K562 (cell line): ENCODE data around the gene TEAD4. TPM values are rescaled to one million over a fixed set of nuclear protein-coding genes. Genes with fewer than 3 reads are reported as not detected.

ENCODE experiments used
- ATAC-seq: fragments of 200-7000 bp; cut with Tn5 transposase; 3 replicates; pipeline ENCODE4 v1.9.1; 2020; ENCODE audit warnings: moderate library complexity
- BruUV-seq: library from RNA; stranded (reverse); fragments of 400-500 nt; replicated peaks from 2 replicates; lab custom pipeline; 2021; lab: Mats Ljungman, UMichigan
- CTCF ChIA-PET: fragments of 300-600 bp; formaldehyde crosslinking; extraction: SDS; loops from one replicate; lab custom pipeline; 2021; ENCODE audit warnings: low intra/inter-chr PET ratio; lab: Yijun Ruan, JAX
- POLR2A ChIA-PET: fragments of 300-600, 350-650 bp; sonication (Branson Sonifier 250); formaldehyde crosslinking; extraction: SDS; loops from one replicate; lab custom pipeline; 2021; ENCODE audit warnings: antibody characterized with exemption, inconsistent platforms; lab: Yijun Ruan, JAX
- DNase-seq, 4 experiments: peaks; one replicate each; pipeline versions ENCODE4 v3.0.0 to v3.0.0-alpha.2; 2011 to 2018; ENCODE audit warnings: low spot score in 3 of 4, mixed read lengths in 3 of 4; ENCODE audit errors: extremely low read depth in 1 of 4
- FAIRE-seq: peaks from 2 replicates; lab custom pipeline; 2011; peaks lifted over from hg19 to GRCh38; lab: Jason Lieb, UNC
- H2AFZ ChIP-seq: 2 replicates; pipeline ENCODE4 v1.6.0; 2011; ENCODE audit warnings: low read depth, low read length, control low read depth, inconsistent platforms
- H3K27ac ChIP-seq: fragments of 200-600 bp; 3 replicates; pipeline ENCODE4 v1.8.0; 2011; ENCODE audit warnings: low read depth, mild to moderate bottlenecking, control low read depth, inconsistent platforms, low read length, moderate library complexity, mixed read lengths; ENCODE audit errors: extremely low read depth
- H3K27me3 ChIP-seq, 2 experiments: fragments of 300-600 bp in 1 of 2; 2 replicates in 1 of 2; 3 replicates in 1 of 2; pipeline versions ENCODE4 v1.6.0 to v1.8.0; 2011; ENCODE audit warnings: inconsistent platforms in 2 of 2, low read length in 2 of 2, mild to moderate bottlenecking in 1 of 2, mixed read lengths in 1 of 2, moderate library complexity in 1 of 2; ENCODE audit not compliant: control insufficient read depth in 2 of 2, insufficient read depth in 2 of 2
- H3K36me3 ChIP-seq: fragments of 300-600 bp; 3 replicates; pipeline ENCODE4 v1.8.0; 2011; ENCODE audit warnings: mild to moderate bottlenecking, low read length, inconsistent platforms; ENCODE audit not compliant: control insufficient read depth, insufficient read depth
- H3K4me1 ChIP-seq, 2 experiments: fragments of 200-600 bp in 1 of 2; replicated peaks in 1 of 2; 2 replicates in 1 of 2; 3 replicates in 1 of 2; pipeline versions ENCODE4 v1.5.1 to v1.8.0; 2011; ENCODE audit warnings: inconsistent platforms in 2 of 2, low read length in 2 of 2, mild to moderate bottlenecking in 1 of 2, mixed read lengths in 1 of 2, moderate library complexity in 1 of 2; ENCODE audit not compliant: control insufficient read depth in 2 of 2, insufficient read depth in 2 of 2
- H3K4me2 ChIP-seq: 2 replicates; pipeline ENCODE4 v1.6.1; 2011; ENCODE audit warnings: low read length, control low read depth, inconsistent platforms, mixed read lengths; ENCODE audit not compliant: insufficient read depth
- H3K4me3 ChIP-seq: fragments of 200-600 bp; sonication (generic), shearing (Covaris generic); 2 replicates; pipeline ENCODE4 v1.5.1; 2016; ENCODE audit warnings: control low read depth, inconsistent platforms
- H3K79me2 ChIP-seq: fragments of 200-600 bp; 3 replicates; pipeline ENCODE4 v1.8.0; 2011; ENCODE audit warnings: low read length, inconsistent platforms; ENCODE audit not compliant: control insufficient read depth, insufficient read depth
- H3K9ac ChIP-seq, 2 experiments: 2 replicates each; pipeline versions ENCODE4 v1.6.0 to v1.6.1; 2011; ENCODE audit warnings: low read depth in 2 of 2, low read length in 2 of 2, control low read depth in 1 of 2, inconsistent platforms in 1 of 2, mild to moderate bottlenecking in 1 of 2, mixed read lengths in 1 of 2; ENCODE audit not compliant: insufficient read depth in 1 of 2
- H3K9me1 ChIP-seq: one replicate; pipeline ENCODE4 v1.6.0; 2011; ENCODE audit warnings: inconsistent platforms, mild to moderate bottlenecking, low read length, moderate library complexity; ENCODE audit not compliant: control insufficient read depth, insufficient read depth
- H3K9me3 ChIP-seq: replicated peaks from 2 replicates; pipeline ENCODE4 v1.5.1; 2011; ENCODE audit warnings: low read depth, low read length, inconsistent platforms; ENCODE audit not compliant: control insufficient read depth, insufficient read depth
- H4K20me1 ChIP-seq: replicated peaks from 2 replicates; pipeline ENCODE4 v1.6.1; 2011; ENCODE audit warnings: low read length, inconsistent platforms, mixed read lengths; ENCODE audit not compliant: control insufficient read depth, insufficient read depth
- ATF7 ChIP-seq: fragments of 450-650 bp; IDR thresholded peaks from 2 replicates; pipeline ENCODE4 v1.7.1; 2014; ENCODE audit warnings: mild to moderate bottlenecking, moderate library complexity
- CHD1 ChIP-seq: fragments of 200-600 bp; sonication (generic); IDR thresholded peaks from one replicate; pipeline ENCODE4 v1.6.1; 2012; ENCODE audit warnings: mild to moderate bottlenecking, moderate library complexity, low read length, inconsistent platforms
- FOXA3 ChIP-seq, 2 experiments: fragments of 450-650 bp in 1 of 2; sonication (generic) in 1 of 2; formaldehyde crosslinking; IDR thresholded peaks in 1 of 2; conservative IDR thresholded peaks in 1 of 2; 2 replicates each; pipeline versions ENCODE4 v1.4.0 to v1.8.0; 2020 to 2022; ENCODE audit warnings: mild to moderate bottlenecking in 2 of 2, missing genetic modification reagents in 1 of 2
- KDM2B ChIP-seq: fragments of 250-450 bp; sonication (Bioruptor Pico); IDR thresholded peaks from 2 replicates; pipeline ENCODE4 v1.8.0; 2021; ENCODE audit warnings: mild to moderate bottlenecking, moderate library complexity
- KDM4B ChIP-seq, 2 experiments: fragments of 450-650 bp in 1 of 2; sonication (generic) in 1 of 2; IDR thresholded peaks; 2 replicates each; pipeline ENCODE4 v1.6.1; 2016 to 2017; ENCODE audit warnings: borderline replicate concordance in 2 of 2, antibody characterized with exemption in 1 of 2, low read depth in 1 of 2, mild to moderate bottlenecking in 1 of 2
- NFRKB ChIP-seq: fragments of 450-650 bp; IDR thresholded peaks from 2 replicates; pipeline ENCODE4 v1.6.1; 2016; ENCODE audit warnings: low read depth
- POLR2G ChIP-seq: fragments of 200-400 bp; formaldehyde crosslinking; IDR thresholded peaks from 2 replicates; pipeline ENCODE4 v1.6.1; 2017; ENCODE audit warnings: low read depth, mild to moderate bottlenecking, antibody characterized with exemption, low read length, moderate library complexity
- RFX7 ChIP-seq: fragments of 250-450 bp; sonication (Bioruptor Pico); IDR thresholded peaks from 2 replicates; pipeline ENCODE4 v1.5.1; 2021; ENCODE audit warnings: mild to moderate bottlenecking
- SAP30 ChIP-seq: fragments of 200-600 bp; sonication (generic); IDR thresholded peaks from 2 replicates; pipeline ENCODE4 v1.6.1; 2012; ENCODE audit warnings: borderline replicate concordance, low read depth, mild to moderate bottlenecking, moderate library complexity, low read length, control low read depth, inconsistent platforms; ENCODE audit not compliant: insufficient read depth, poor library complexity, severe bottlenecking
- SIN3A ChIP-seq, 2 experiments: fragments of 150-350 bp in 1 of 2; IDR thresholded peaks; 2 replicates each; pipeline ENCODE4 v1.6.1; 2011 to 2016; ENCODE audit warnings: borderline replicate concordance in 2 of 2, low read depth in 2 of 2, low read length in 2 of 2, mild to moderate bottlenecking in 2 of 2, moderate library complexity in 2 of 2; ENCODE audit not compliant: control insufficient read depth in 1 of 2
- SRSF9 ChIP-seq: fragments of 200-400 bp; formaldehyde crosslinking; IDR thresholded peaks from 2 replicates; pipeline ENCODE4 v1.6.1; 2017; ENCODE audit warnings: low read depth, low read length, borderline replicate concordance
- ZNF146 ChIP-seq: IDR thresholded peaks from one replicate; pipeline ENCODE4 v1.6.1; 2018; ENCODE audit warnings: missing compliant biosample characterization; ENCODE audit not compliant: unreplicated experiment
- ZNF507 ChIP-seq: conservative IDR thresholded peaks from 2 replicates; pipeline ENCODE4 v1.6.1; 2017; ENCODE audit warnings: missing genetic modification characterization, missing compliant biosample characterization
- WGBS: fragments of 100-300 bp; shearing (Covaris generic); methylation state at CpG from one replicate; pipeline ENCODE4 v1.1.6; 2016; ENCODE audit warnings: low coverage, mixed read lengths; ENCODE audit not compliant: insufficient coverage; ENCODE audit errors: missing lambda C conversion rate; 5-methylcytosine and 5-hydroxymethylcytosine counted together
- in situ Hi-C: fragments of 300-500 bp; cut with MboI; formaldehyde crosslinking; loops from 4 replicates; pipeline ENCODE4 v1.15.0; 2018; ENCODE audit warnings: inconsistent platforms, mixed read lengths
- intact Hi-C: fragments of 100-400 bp; cut with micrococcal nuclease; formaldehyde crosslinking; loops from 2 replicates; pipeline ENCODE4 v1.14.2; 2022
- polyA plus RNA-seq, 8 experiments: library from polyadenylated mRNA; depleted of rRNA in 4 of 8; stranded (reverse) in 5 of 8; unstranded in 3 of 8; fragments of >200 nt; fragmentation: Nextera tagmentation in 2 of 8; fragmentation: Illumina TruSeq in 1 of 8; extraction: Ambion mirVana in 2 of 8; extraction: Trizol in 1 of 8; gene quantifications; 2 replicates each; pipeline versions ENCODE4 v1.2.1 to v1.2.3, GENCODE V29; 2011 to 2014; ENCODE audit warnings: inconsistent platforms in 1 of 8, missing spikeins in 1 of 8
- total RNA-seq, 7 experiments: library from RNA; depleted of rRNA in 6 of 7; stranded (reverse); fragments of >200 nt in 6 of 7; fragmentation: Illumina TruSeq in 2 of 7; extraction: Trizol in 2 of 7; gene quantifications; 2 replicates each; pipeline versions ENCODE4 v1.2.1 to v1.2.3, GENCODE V29; 2011 to 2021; ENCODE audit warnings: low replicate concordance in 1 of 7
- TF ChIP-seq, protein P1 (sequence below), 2 experiments: fragments of 450-650 bp; conservative IDR thresholded peaks; 2 replicates each; pipeline ENCODE4 v1.6.1; 2017; ENCODE audit warnings: mild to moderate bottlenecking in 2 of 2, moderate library complexity in 2 of 2
- TF ChIP-seq, protein P2 (sequence below), 3 experiments: IDR thresholded peaks in 2 of 3; conservative IDR thresholded peaks in 1 of 3; 2 replicates each; pipeline ENCODE4 v1.5.1; 2011 to 2012; ENCODE audit warnings: low read length in 3 of 3, mild to moderate bottlenecking in 3 of 3, control low read depth in 2 of 3, improper control_type of control experiment in 1 of 3, inconsistent platforms in 1 of 3, low read depth in 1 of 3, mixed read lengths in 1 of 3, moderate library complexity in 1 of 3; ENCODE audit not compliant: insufficient read depth in 2 of 3
- TF ChIP-seq, protein P3 (sequence below), 2 experiments: IDR thresholded peaks; 2 replicates each; pipeline ENCODE4 v1.6.1; 2011; ENCODE audit warnings: borderline replicate concordance in 1 of 2, control low read depth in 1 of 2, low read depth in 1 of 2, low read length in 1 of 2, mild to moderate bottlenecking in 1 of 2, mixed read lengths in 1 of 2, moderate library complexity in 1 of 2; ENCODE audit not compliant: insufficient read depth in 1 of 2, insufficient read length in 1 of 2, poor library complexity in 1 of 2, severe bottlenecking in 1 of 2; ENCODE audit errors: extremely low read depth in 1 of 2

The TEAD4 gene
- total and polyA plus RNA-seq, 9 of the 15 experiments (the other 6 are each of a cell fraction or from before 2014, with no cell fraction given), result 0.82 to 40.0 (median 17.0) TPM

DNA sequence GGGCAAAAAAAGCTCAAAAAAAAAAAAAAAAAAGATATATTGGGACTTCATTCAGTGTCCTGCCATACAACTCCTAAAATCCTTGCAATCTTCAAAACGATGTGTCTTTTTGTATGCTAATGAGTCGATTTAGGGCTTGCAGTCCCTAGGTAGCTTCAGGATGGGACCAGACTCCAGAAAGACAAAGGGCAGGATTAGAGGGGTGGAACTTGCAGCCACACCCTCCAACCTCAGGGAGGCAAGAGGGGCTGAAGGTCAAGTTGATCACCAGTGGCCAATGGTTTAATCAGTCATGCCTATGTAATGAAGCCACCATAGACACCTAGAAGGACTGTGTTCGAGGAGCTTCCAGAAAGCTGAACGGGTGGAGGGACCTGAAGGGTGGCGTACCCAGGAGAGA is 29.3 kb downstream of the TEAD4 start:
- FAIRE-seq, result no peak
- Histone ChIP-seq H3K9ac (no peak overlapping the region), H3K27me3 (no peaks in the 10 kb centered on the region), H3K9me1 (no peaks in the 10 kb centered on the region), H3K27ac (no peak overlapping the region), H4K20me1 (no peaks in the 10 kb centered on the region), H3K4me2 (no peak overlapping the region), H3K9me3 (no peaks in the 10 kb centered on the region), H3K4me3 (no peak overlapping the region), H3K79me2 (peaks cover 16% of the 10 kb centered on the region; the same call in 2 of the 3 replicates), H2AFZ (no peak overlapping the region), H3K4me1 (peaks cover 3 to 6% of the 10 kb centered on the region in 2 experiments; a peak in 2 of 5 replicates), H3K36me3 (peaks cover 8% of the 10 kb centered on the region; the same call in 2 of the 3 replicates)
- POLR2A ChIA-PET, result interaction anchor here (1.3 kb wide), 1 partner anchor 27 kb away, joined by 3 read pairs; no protein-coding TSS in a partner anchor
- no peak for ATAC-seq
- in situ Hi-C loops, result no loop called here
- 84% methylated on average over 5 of the region's 5 CpGs for WGBS
- no TSS peak for BruUV-seq
- CTCF ChIA-PET, result no interaction called here
- TF ChIP-seq KDM2B (CRISPR knock-in tag) (no peak), SIN3A (IDR thresholded peaks at IDR 0.05; ENCODE audit: borderline replicate concordance in 2 of 2, control insufficient read depth in 1 of 2, low read depth in 2 of 2, low read length in 2 of 2) (no peak), FOXA3 (CRISPR knock-in tag; conservative IDR thresholded peaks at IDR 0.05 in 1 of 2, IDR thresholded peaks at IDR 0.05 in 1 of 2) (no peak), RFX7 (no peak), NFRKB (no peak), ATF7 (no peak), ZNF146 (CRISPR knock-in tag) (no peak), ZNF507 (tag) (no peak), SAP30 (no peak), KDM4B (IDR thresholded peaks at IDR 0.05; ENCODE audit: borderline replicate concordance in 2 of 2, low read depth in 1 of 2) (no peak), SRSF9 (no peak), CHD1 (no peak), POLR2G (no peak)
- TF ChIP-seq, protein P1, sequence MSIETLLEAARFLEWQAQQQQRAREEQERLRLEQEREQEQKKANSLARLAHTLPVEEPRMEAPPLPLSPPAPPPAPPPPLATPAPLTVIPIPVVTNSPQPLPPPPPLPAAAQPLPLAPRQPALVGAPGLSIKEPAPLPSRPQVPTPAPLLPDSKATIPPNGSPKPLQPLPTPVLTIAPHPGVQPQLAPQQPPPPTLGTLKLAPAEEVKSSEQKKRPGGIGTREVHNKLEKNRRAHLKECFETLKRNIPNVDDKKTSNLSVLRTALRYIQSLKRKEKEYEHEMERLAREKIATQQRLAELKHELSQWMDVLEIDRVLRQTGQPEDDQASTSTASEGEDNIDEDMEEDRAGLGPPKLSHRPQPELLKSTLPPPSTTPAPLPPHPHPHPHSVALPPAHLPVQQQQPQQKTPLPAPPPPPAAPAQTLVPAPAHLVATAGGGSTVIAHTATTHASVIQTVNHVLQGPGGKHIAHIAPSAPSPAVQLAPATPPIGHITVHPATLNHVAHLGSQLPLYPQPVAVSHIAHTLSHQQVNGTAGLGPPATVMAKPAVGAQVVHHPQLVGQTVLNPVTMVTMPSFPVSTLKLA (conservative IDR thresholded peaks at IDR 0.05), result no peak
- TF ChIP-seq, protein P2, sequence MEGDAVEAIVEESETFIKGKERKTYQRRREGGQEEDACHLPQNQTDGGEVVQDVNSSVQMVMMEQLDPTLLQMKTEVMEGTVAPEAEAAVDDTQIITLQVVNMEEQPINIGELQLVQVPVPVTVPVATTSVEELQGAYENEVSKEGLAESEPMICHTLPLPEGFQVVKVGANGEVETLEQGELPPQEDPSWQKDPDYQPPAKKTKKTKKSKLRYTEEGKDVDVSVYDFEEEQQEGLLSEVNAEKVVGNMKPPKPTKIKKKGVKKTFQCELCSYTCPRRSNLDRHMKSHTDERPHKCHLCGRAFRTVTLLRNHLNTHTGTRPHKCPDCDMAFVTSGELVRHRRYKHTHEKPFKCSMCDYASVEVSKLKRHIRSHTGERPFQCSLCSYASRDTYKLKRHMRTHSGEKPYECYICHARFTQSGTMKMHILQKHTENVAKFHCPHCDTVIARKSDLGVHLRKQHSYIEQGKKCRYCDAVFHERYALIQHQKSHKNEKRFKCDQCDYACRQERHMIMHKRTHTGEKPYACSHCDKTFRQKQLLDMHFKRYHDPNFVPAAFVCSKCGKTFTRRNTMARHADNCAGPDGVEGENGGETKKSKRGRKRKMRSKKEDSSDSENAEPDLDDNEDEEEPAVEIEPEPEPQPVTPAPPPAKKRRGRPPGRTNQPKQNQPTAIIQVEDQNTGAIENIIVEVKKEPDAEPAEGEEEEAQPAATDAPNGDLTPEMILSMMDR (IDR thresholded peaks at IDR 0.05 in 2 of 3, conservative IDR thresholded peaks at IDR 0.05 in 1 of 3; ENCODE audit: insufficient read depth in 2 of 3, low read depth in 1 of 3, low read length in 3 of 3), result no peak
- TF ChIP-seq, protein P3, sequence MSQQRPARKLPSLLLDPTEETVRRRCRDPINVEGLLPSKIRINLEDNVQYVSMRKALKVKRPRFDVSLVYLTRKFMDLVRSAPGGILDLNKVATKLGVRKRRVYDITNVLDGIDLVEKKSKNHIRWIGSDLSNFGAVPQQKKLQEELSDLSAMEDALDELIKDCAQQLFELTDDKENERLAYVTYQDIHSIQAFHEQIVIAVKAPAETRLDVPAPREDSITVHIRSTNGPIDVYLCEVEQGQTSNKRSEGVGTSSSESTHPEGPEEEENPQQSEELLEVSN (IDR thresholded peaks at IDR 0.05; ENCODE audit: borderline replicate concordance in 1 of 2, extremely low read depth in 1 of 2, insufficient read depth in 1 of 2, insufficient read length in 1 of 2, low read depth in 1 of 2, low read length in 1 of 2, poor library complexity in 1 of 2, severe bottlenecking in 1 of 2), result no peak
- no peak for DNase-seq
- intact Hi-C loops, result no loop called here
